SK-N-DZ (cell line): ENCODE results near the gene SHISA8.
"Not testable (repeated sequence)": the region's sequence is repeated elsewhere in the genome, so short reads cannot be mapped to it uniquely, and the experiment has no call there.

ENCODE experiments used
- DNase-seq: peaks from one replicate; pipeline ENCODE4 v3.0.0-alpha.2; 2015; ENCODE audit warnings: low spot score

The SHISA8 gene

DNA sequence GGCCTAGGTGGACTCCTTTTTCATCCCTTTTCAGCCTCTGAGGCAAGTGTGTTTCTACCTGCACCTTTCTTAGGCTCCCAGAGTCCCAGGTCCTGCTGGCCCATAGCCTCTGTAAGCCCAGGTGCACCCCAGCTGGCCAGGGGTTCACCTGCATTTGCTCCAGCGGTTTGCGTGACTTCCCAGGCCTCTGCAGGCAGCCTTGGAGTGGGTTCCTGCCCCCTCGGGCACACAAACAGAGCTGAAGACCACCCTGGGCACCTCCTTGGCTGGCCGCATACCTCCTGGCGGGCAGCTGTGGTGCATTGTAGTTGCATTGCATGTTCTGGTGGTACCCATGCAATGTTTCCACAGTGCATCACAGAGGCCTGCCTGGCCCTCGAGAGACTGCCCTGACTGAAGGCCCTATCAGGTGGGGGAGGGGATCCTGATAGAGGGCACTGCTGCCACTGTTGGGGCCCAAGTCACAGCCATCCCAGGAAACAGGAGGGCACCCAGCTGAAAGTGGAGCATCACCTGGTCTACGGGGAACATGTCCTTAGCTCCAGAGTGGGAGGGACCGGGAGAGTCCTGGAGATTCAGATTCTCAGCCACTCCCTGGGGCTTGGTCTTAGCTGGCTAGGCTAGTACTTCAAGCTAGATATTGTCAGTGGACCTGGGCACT lies 14.1 kb downstream of the SHISA8 start:
- DNase-seq: no peak

DNA sequence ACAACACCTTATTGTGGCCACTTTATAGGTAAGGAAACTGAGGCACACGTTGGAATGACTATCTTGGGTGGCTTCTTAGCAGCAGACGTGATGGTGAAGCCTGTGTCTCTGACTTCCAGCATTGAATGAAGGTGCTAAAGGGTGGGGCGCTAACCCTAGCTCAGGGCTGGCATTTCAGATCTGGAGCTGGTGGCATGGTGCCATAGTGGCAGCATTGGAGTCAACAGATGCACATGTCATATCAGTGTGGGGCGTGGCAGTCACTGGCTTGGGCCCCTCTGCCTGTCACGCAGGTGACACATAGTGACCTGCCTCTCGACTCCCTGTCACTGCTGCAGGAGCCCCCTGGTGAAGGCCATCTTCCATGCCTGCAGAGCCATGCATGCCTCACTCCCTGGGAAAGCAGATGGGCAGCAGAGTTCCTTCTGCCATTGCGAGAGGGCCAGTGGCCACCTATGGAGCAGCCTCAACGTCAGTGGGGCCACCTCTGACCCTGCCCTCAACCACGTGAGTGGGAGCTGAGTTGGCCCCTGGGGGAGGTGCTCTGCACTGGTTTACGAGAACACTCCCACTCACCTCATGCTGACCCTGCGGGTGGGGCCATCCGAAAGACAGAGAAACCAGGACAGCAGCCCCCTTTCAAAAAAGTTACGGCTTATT lies 14.8 kb downstream of the SHISA8 start:
- DNase-seq: no peak

DNA sequence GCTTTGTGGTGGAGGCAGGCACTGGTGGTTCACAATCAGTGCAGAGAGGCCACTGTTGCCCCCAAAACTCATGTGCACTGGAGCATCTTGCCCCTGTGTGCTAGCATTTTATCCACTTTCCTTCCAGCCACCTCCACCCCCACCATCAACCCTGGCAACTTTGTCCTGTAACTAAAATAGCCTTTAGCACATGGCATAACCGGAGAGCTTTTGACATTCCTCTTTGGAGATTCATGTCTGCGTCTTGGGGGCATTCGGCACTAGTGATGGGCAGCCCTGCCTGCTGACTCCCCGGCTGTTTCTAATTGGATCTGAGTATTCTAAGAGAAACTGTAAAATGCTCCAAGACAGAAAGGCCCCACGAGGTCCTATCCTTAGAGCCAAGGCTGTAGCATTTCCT lies 15.8 kb downstream of the SHISA8 start:
- no peak for DNase-seq

DNA sequence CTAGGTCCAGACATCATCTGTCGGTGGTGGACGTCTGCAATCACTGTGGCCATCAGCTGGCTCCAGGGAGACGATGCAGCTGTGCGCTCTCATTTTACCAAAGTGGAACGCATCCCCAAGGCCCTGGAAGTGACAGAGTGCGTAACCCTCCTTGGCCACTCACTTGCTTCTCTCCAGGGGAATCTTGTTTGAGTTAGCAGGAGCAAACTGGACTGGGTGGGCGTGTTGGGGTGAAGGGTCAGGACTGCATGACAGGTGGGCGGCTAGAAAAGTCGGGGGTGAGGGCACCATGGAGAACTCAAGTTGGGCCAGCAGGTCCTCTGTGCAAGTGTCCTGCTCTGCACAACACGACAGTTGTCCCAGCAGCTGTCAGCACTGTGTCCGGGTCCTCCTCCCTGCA lies 16.2 kb downstream of the SHISA8 start:
- DNase-seq: no peak

DNA sequence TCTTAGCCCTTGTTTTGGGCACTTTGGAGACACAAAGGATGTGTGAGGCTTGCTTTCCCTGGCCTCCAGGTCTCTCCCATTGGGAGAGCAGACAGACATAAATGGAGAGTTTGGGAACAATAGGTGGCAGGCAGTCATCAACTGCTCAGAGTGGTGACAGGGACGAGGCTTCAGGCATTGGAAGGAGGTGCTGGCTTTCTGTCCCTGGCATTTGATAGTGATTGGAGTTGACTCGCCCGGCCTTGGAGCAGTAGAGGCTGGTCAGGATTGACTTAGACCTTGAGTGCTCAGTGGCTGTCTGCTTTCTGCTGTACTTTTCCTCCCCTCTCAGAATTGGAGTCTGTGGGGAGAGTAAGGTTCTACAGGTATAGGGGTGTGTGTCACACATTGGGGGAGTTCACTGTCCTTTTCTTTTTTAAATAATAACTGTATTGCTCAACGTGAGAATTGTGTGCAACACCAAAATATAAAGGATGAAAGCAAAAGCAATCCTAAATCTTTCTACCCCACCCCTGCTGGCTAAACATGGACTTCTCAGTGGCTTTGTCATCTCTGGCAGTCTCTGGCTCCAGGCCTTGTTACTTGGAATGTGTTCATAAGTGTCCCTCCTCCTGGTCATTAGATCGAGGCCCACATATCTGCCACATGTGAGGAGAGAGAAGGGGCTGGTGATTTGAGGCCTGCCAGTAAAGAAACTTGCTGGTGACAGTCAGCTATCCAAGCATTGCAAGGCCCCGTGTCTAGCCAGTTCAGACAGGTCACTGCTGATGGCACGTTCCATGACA lies 21.1 kb downstream of the SHISA8 start:
- no peak for DNase-seq

DNA sequence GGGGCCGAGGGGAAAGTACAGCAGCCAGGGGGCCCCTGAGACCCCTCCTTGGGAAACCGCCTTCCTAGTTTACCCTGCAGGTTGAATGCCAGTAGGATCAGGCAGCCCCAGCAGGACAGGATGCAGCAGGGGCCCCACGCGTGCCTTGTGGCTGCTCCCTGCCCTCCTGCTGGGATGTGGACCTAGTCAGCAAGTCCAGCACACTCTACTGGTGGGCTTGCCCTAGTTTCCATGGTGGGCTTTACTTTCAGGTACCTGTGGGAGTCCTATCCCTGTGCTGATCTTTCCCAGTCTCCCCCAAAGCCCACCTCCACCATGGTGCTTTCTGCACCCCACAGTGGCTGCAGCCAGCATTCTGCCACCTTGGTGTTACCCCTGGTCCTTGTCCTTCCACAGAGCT lies 22.2 kb downstream of the SHISA8 start:
- no peak for DNase-seq

DNA sequence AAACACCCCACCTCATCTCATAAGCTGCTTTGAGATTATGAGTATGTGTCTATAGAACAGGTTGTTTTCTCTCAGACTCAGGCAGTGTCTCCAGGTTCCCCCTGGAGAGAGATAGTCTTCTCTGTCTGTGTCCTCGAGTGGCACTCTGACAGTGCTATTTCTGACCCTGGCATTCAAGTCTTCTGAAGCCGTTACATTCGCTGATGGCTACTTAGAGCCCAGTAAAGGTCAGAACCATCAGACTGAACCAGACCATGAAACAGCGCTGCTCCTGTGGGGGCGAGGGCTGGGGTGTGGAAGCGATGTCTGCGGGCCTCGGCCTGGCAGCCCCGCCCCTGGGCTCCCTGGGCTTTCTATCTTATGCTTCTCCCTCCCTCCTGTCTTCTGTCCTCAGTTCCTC lies 23.5 kb downstream of the SHISA8 start:
- DNase-seq: no peak

DNA sequence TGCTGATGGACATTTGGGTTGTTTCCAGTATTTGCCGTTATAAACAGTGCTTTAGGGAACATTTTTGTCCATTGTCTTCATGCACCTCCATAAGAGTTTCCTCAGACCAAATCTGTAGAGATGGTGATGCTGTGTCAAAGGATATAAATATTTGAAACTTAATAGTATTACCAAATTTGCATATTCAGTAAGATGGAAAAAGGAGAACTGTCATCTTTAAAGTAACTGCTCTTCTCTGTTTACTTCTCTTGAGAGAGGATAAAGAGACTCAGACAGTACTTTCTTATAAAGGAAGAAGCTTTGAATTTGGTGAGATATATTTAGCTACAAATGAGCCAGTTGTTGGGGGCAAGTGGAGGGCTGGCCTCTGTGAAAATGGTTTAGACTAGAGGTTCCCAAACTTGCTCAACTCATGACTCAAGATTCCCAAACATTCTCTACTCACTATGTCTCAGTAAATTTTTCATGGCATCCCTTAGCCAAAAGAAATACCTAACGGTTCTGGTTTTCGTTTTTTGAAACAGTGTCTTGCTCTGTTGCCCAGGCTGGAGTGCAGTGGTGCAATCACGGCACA lies 26.2 kb downstream of the SHISA8 start:
- DNase-seq: no peak

DNA sequence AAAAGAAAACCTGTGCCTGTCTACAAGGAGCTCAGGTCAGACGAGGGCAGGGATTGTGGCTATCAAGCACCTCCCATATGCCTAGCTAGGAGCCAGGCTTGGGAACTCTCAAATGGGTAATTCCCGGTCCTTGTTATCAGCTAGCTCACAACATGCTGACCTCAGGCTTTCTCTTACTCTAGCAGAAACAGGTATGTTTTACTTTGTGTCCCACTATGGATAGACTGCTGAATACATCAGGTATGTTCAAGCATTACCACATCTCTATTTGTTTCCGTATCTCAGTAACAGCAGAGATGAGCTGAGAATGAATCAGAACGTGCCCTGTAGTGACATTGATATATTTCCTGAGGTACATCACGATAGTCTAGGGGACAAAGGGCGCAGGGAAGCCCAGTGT lies 29.4 kb downstream of the SHISA8 start:
- DNase-seq: no peak

DNA sequence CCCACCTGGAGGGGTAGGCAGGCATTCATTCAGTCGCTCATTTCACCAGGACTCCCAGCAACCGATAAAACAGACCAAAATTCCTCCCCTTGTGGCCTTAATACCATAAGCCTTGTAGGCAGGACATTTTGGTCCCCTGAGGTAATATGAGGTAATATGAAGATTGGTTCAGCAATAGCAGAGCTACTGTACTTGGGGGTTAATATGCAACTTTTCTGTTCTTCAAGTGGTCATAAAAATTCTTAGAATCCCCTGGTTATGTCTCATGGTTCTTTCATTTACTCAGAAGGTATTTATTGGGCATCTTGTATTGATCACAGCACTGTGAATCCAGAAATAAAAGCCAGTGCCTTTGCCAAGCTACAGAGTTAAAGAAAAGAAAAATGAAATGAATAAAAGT lies 29.8 kb downstream of the SHISA8 start:
- no peak for DNase-seq

DNA sequence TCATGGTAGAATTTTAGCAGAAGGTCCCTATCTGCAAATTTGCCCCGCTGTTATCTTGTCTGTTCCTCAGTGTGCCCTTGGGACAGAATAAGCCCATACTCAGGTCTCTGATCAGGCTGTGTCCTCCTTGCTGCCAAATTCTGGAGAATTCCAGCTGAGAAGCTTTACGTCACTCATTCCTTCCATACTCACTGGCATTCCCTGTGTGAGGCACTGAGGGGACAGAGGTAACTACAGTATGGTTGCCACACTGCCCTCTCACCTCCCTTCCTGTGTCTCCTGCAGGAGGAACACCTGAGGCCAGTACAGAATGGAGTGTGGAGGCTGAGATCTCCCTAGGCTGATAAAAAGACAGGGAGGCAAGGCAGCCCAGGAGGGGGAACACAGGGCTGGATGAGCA lies 31.5 kb downstream of the SHISA8 start:
- no peak for DNase-seq

DNA sequence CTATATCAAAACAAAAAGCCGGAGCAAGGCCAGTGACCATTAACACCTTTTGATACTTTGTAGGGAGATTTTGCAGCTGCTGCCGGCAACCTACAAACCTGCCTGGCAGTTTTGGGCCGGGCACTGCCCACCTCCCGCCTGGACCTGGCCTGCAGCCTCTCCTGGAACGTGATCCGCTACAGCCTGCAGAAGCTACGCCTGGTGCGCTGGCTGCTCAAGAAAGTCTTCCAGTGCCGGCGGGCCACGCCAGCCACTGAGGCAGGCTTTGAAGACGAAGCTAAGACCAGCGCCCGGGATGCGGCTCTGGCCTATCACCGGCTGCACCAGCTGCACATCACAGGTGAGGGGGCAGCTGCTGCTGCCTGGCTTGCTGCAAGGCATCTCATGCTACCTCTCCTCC lies 34.2 kb downstream of the SHISA8 start:
- no peak for DNase-seq

DNA sequence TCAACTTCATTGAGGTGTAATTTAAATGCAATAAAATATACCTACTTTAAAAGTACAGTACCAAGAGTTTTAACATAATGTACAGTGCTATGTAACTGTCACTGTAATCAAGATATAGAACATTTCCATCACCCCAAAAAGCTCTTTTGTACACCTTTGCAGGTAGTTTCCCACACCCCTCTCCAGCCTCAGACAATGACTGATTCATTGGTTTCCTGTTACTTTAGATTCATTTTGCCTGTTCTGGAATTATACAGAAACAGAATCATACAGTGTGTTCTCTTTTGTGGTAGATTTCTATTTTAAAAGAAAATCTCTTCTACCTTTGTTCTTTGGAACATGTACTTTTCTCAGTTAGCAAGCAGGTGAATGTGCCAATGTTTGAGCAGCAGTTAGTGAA lies 38.2 kb downstream of the SHISA8 start:
- no peak for DNase-seq

DNA sequence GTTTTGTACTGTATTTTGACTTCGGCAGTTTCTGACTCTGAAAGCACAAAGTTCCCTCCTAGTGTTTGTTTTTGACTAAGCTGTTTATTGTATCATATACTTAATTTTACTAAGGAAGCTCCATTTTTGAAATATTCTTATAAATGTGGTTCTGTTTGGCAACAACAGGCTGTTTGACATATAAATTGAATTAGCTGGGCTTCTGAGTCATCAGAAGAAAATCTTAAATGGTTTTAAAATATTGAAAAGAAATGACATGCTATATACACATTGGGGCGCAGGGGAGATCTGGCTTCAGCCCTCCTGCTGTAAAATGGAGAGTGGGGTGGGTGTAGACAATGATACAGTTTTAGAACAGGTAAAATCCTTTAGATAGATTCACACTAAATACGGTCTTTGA lies 38.6 kb downstream of the SHISA8 start:
- DNase-seq: no peak

DNA sequence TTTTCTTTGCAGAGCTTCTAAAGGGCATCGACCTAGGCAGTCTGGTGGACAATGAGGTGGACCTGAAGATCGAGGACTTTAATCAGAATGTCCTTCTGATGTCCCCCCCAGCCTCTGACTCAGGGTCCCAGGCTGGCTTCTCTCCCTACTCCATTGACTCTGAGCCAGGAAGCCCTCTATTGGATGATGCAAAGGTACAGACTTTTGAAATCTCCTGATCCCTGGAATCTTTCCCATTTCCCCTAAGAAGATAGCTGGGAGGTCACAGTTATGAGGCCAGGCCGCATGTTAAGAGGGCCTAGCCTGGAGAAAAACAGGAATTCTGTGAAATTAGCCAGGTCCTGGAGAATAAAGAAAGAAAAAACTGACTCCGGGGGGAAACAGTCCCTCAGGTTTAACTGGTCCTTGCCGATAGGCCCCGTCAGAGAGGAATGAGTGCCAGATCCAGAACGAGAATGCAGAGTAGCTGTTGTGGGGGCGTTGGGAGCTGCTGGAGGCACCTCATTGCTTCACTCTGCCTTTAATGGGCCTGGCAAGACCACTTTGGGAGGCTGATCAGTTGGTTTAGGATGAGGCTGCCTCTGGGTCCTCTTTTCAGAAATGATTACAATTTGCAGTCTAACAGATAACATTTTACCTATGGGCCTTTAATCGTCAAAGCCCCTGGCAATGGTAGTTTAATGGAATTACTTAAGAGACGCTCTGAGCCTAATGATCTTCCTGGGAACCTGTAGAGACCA lies 39.2 kb downstream of the SHISA8 start:
- no peak for DNase-seq

DNA sequence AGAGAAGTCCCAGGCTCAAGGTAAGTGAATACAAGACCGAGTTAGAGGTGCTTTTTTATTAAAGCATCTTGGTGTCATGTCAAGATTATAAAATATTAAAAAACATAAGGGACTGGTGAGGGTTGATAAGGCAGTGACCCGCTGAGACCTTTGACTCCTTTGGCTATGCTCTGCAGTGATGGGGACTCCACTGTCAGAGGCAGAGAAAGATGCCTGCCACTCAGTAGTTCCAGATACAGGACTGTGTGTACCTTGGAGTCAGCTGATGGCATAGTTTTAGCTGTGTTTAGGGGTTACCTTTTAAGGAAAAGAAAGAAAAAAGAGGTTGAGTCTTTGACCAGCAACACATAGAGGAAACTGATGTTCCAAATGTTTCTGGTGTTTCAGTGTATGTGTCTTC lies 40.8 kb downstream of the SHISA8 start:
- no peak for DNase-seq

DNA sequence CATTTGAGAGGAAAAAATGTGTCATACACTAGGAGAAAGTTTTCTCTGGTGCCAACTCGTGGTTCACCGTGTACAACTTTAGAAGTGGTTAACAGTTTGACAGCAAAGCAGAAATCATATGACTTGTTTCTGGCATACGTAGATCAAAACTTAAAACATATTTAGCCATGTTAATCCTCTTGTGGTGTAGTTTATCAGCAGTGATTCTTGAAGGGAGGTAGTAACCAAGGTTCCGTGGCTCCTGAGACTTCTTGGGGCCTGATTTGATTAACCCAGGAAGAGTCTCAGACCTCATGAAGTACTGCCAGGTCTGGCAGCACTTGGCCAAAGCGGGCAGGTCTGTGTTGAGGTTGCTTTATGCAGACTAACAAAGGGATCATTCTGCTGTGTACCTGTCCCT lies 41.5 kb downstream of the SHISA8 start:
- no peak for DNase-seq

DNA sequence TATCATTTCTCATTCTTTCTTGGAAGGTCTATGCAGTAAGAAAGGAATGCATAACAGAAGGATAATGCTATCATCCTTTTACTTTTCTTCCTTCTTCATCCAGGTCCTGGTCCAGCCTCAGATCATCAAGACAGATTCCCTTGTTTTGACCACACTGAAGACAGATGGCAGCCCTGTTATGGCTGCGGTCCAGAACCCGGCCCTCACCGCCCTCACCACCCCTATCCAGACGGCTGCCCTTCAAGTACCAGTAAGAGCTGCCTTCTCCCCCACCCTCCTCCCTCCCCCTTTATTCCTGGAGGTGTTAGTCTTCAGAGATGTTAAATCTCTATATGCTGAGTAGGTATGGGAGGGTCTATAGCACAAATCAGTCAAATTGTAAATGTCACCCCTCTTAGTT lies 44.1 kb downstream of the SHISA8 start:
- DNase-seq: no peak

DNA sequence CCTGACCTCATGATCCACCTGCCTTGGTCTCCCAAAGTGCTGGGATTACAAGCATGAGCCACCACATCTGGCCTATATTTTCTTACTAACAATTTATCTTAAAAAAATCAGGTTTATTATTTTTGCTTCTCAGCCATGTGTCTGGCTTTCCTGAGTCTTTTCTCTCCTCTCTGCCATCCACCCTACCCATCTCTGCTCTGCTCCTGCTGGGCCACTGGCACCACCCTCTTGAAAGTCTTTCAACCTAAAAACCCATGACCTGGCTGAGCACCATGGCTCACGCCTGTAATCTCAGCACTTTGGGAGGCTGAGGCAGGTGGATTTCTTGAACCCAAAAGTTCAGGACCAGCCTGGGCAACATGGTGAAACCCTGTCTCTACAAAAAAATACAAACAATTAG lies 44.8 kb downstream of the SHISA8 start:
- DNase-seq: not testable (repeated sequence)

DNA sequence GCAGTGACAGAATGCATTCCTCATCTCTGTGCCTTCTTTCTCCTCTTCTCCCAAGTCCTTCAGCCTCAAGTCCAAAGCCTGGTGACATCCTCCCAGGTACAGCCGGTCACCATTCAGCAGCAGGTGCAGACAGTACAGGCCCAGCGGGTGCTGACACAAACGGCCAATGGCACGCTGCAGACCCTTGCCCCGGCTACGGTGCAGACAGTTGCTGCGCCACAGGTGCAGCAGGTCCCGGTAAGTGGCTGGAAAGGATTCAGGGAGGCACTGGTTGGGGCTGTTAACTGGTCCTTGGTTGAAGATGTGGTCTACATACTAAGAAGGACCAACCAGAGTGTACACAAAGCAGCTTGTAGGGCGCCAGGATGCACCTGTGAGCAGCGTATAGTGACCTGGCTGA lies 46.3 kb downstream of the SHISA8 start:
- no peak for DNase-seq

DNA sequence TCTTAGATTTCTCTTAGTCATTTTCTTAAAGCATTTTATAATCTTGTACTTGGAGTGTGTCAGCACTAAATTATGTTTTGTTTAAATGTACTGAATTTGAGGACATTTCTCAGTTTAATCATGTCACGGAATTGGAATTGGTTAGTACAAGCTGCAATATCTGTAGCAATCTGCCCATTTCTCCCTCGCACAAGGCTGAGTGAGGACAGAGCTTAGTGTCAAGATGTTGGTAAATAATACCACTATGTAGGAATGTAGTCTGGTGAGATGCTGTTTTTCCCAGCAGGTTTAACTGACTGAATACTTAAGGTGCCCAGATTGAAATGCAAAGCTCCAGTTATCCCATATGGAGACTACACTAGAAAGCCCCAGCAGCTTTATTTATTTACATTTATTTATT lies 51.4 kb downstream of the SHISA8 start:
- no peak for DNase-seq
